Retina (tissue), 1 donor: ENCODE results near the gene RNU2-63P.
A peak's percentile ranks its signal among the peaks of the same experiment; 100 is the strongest.
"Not testable (repeated sequence)": the region's sequence is repeated elsewhere in the genome, so short reads cannot be mapped to it uniquely, and the experiment has no call there.

ENCODE experiments used
- DNase-seq: peaks from one replicate; pipeline ENCODE4 v3.0.0-alpha.2; 2016

Gene RNU2-63P

DNA sequence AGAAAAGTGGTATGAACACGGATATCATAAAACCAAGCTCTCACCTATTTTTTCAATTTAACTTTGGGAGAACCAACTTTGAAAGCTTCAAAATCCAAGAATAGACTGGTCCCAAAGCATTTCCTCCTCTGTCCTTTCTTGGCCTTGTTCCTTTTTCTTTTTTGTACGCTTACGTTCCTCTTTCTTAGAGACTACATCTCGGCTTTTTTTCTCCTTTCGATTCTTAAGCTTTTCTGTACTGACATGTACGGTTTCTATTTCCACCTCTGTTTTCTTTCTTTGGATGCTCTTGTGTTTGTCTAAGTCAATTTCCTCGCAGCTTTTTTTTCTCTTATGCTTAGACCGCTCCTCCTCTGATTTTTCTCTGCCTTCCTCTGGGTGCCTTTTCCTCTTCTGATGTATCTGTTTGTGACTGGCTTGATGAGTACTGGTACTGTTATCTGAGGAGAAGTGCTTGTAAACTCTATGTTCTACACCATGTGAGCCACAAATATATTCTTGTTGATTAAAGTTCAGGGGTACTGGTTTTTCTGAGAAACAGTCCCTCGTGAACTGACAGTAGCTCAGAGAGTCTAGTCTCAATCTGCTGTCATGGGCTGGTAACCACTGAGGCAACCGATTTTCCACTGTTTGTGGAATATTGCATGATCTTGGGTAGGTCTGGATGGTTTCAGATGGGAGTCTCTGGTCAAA is 11.5 kb upstream of the RNU2-63P start:
- DNase-seq, result no peak

DNA sequence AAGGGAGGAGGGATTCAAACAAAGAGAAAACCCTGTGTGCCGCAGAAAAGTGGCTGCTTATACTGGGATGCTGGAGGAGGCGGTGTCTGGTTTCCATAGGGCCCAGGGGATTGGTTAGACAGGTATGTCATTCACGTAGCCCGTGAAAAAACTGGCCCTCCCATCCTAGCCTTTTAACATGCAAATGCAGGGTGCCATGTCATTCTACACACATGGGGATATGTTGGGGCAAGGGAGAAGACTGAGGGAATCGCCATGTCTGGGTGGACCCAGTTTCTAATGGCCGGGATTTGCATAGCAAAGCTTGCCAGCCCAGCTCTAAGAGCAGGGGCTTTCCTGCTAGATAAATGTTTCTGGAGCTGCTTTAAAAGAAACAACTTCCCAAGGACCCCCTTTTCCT is 8.2 kb upstream of the RNU2-63P start:
- DNase-seq, result no peak

DNA sequence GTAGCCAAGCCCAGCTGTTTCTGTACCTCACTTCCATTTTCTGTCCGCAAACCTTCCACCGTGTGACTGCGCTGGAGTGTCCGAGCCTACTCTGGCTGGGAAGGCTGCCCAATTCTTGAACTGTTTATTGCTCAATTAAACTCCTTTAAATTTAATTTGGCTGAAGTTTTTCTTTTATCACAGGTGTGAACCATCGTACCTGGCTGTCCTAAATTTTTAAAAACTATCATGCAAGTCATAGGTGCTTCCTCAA is 6.2 kb upstream of the RNU2-63P start:
- no peak for DNase-seq

DNA sequence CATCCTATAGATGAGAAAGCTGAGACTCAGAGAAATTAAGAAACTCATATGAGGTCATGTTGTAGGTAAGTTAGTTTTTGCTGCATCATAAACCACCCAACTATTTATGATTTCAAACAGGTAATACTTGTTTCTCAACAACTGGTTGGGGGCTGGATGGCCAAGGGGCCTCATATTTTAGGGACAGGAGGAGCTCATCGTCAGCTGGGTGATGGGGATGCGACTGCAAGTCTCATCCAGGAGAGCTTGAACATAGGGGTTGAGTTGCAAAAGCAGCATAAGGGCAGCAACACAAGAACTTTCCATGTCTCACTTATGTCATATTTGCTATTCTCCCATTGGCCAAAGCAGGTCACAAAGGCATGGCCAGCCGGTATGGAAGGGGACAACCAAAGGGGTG is 3.6 kb upstream of the RNU2-63P start:
- no peak for DNase-seq

DNA sequence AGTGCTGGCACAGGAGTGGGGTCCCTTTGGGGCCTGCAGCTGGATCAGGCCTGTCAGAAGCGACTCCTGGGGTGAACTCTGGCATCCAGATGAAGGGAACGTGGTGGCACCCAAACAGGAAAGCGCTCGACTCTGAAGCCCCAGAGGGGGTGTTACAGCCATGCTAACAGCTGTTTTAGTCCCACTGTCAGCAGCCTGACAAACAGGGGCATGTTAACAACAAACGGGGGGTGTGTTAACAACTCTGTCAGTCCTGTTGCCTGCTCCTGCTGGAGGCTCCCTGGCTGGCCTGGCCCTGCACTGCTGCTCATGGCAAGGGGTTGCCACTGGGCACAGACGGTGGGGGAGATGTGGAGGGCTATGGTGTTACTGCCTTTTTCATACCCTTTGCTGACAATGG is 2.6 kb upstream of the RNU2-63P start:
- DNase-seq, result no peak

- DNase-seq, result not testable (repeated sequence)
These were observed 1.9 kb upstream of the RNU2-63P start for GRCh38 chr2:88018077-88018805.

GRCh38 chr2:88017780-88018038 is 1.4 kb upstream of the RNU2-63P start:
- not testable (repeated sequence) for DNase-seq

GRCh38 chr2:88016960-88017779 is 823 bp upstream of the RNU2-63P start:
- no peak for DNase-seq

- DNase-seq, result no peak
These were observed 5.3 kb downstream of the RNU2-63P start for GRCh38 chr2:88011011-88011410.

GRCh38 chr2:88010136-88010535 is 6.2 kb downstream of the RNU2-63P start:
- no peak for DNase-seq

- DNase-seq, result no peak
These were observed 9.4 kb downstream of the RNU2-63P start for GRCh38 chr2:88006912-88007439.

DNA sequence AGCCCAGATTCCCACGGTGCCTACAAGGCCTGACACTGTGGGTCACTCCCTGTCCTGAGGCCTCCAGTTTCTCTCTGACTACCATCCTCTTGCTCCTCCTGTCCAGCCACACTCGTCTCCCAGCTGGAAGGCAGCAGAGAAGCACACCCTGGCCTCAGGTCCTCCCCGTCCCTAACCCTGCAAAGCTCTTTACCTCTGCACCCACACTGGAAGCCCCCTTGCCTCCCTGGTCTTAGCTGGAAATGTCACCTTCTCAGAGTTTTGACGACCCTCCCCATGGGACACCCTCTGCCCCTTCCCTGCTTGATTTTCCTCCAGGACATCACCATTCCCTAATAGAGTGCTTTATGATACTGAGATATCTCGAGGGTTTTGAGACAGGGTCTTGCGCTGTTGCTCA is 10.6 kb downstream of the RNU2-63P start:
- no peak for DNase-seq

DNA sequence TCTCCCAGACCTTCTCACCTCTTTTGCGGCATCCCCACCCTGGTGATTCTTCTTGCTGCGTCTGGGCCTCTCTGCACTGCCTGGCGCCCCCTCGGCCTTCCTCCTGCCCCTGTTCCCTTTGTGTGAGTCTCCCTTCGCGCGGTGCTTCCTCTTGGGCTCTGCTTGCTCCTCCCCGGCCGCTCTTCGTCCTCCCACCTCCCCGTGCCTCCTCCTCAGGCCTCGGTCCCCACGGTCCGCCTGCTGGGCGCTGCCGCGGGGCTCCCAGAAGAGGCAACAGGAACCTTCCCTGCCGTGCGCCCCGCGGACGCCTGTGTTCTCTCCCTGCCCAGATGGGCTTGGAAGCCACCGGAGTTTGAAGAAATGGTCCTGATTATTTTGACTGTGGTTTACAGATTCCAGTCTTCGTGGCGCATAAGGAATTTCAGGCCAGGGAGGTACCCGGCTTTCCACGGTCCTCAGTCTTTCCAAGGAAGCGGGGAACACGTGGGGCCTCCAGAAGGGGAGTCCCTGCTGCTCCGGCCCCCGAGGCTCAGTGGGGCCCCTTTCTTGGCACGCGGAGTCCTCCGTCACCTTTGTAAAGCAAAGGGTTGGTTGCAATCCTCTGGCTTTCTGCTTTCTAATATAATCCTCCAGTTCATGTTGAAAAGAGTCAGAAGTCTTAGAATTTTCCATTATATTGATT is 13.1 kb downstream of the RNU2-63P start:
- DNase-seq, result peak; percentile 62

DNA sequence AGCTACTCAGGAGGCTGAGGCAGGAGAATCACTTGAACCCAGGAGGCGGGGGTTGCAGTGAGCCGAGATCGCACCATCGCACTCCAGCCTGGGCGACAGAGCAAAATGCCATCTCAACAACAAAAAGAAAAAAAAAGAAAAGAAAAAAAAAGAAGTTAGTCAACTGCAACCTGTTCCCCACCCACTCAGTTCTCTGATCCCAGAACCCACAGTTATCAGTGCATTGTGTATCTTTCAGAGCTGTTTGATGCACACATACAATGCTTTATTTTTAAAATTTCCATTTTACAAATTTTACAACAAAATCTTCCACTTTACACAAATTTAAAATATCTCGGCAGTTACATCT is 14.0 kb downstream of the RNU2-63P start:
- DNase-seq, result no peak

DNA sequence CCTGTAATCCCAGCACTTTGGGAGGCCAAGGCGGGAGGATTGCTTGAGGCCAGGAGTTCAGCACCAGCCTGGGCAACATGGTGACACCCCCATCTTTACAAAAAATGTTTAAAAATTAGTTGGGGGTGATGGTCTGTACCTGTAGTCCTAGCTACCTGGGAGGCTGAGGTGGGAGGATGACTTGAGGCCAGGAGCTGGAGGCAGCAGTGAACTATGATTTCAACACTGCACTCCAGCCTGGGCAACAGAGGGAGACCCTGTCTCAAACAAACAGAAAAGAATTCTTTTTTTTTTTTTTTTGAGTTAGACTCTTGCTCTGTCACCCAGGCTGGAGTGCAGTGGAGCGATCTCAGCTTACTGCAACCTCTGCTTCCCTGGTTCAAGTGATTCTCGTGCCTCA is 15.9 kb downstream of the RNU2-63P start:
- DNase-seq, result not testable (repeated sequence)

DNA sequence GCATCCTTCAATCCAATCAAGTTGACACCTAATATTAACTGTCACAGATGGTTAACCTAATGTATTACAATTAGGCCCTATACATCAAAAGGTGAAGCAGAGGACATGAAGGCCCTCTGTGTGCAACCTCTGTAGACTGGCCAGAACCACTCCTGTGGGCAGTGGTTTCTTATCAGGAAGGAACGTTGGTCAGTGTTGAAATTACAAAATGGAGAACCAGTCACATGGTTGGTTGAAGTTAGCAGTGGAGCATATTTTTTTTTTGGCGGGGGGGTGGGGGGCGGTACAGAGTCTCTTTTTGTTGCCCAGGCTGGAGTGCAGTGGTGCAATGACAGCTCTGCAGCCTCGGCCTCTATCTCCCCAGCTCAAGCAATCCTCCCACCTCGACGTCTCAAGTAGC is 19.8 kb downstream of the RNU2-63P start:
- no peak for DNase-seq

DNA sequence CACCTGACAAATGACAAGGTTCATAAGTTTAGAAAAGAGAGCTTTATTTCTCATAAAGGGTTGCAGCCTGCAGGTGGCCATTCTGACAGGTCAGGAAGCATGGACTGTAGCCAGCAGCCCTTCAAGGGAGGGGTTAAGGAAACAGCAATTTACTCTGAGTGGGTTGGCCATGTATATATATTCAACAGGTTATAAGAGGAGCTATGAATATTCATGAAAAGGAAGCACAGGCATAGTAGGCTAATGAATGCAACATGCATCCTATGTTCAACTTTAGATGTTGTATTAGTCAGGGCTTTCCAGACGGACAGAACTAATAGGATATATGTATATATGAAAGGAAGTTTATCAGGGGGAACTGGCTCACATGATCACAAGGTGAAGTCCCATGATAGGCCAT is 20.6 kb downstream of the RNU2-63P start:
- DNase-seq, result no peak

DNA sequence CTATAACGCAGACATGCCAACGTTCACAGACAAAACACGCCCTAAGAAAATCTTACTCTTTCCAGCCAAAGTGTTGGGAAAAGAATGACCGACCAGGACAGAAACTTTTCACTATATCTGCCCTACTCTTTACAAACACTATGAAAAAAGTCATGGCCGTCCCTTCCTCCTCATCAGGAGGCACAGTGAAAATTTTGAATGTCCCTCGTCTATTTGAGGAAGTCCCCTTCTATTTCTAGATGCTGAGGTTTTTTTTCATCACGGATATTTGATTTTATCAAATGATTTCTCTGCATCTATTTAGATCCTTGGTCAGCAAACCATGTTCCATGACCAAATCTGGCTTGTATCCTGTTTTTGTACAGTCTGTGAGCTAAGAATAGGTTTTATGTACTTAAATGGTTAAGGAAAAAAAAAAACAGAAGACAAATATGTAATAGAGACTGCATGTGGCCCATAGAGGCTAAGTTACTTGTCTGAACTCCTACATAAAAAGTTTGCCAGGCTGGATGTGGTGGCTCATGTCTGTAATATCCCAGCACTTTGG is 22.0 kb downstream of the RNU2-63P start:
- not testable (repeated sequence) for DNase-seq

- DNase-seq, result not testable (repeated sequence)
These were observed 23.8 kb downstream of the RNU2-63P start for GRCh38 chr2:87992569-87992968.

- DNase-seq, result not testable (repeated sequence)
These were observed 28.9 kb downstream of the RNU2-63P start for GRCh38 chr2:87987473-87987872.

DNA sequence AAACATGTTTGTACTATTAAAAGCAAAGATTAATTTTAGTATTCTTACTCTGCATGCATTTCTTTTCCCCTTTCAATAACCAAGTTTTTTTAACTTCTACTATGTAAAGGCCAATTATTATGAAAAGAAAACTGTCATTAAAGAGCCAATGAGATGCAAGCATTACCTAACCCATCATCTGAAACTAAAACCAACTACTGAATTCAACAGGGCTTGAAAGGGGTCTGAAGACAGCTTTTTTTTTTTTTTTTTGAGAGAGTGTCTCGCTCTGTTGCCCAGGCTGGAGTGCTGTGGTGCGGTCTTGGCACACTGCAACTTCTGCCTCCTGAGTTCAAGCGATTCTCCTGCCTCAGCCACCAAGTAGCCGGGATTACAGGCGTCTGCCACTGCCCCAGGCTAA is 30.4 kb downstream of the RNU2-63P start:
- not testable (repeated sequence) for DNase-seq

- DNase-seq, result not testable (repeated sequence)
These were observed 35.2 kb downstream of the RNU2-63P start for GRCh38 chr2:87981182-87981581.

DNA sequence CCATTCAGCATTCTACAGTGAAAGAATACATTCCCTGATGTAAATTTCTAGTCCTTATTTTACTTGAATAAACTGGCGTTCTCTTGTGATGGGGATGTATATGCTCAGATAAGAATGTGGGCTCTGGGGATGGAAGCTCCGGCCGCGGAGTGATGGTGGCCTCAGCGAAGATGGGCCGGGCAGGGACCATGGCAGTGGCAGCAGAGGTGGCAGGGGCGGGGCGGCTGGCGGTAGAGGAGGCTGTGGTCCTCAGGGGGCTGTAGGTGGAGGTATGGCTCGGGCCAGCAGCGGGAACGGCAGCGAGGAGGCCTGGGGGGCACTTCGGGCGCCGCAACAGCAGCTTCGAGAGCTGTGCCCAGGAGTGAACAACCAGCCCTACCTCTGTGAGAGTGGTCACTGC is 44.0 kb downstream of the RNU2-63P start:
- DNase-seq, result not testable (repeated sequence)
